ENCODE results near the gene MACROD1.
"Not testable (repeated sequence)": the region's sequence is repeated elsewhere in the genome, so short reads cannot be mapped to it uniquely, and the experiment has no call there.

MACROD1 gene

DNA sequence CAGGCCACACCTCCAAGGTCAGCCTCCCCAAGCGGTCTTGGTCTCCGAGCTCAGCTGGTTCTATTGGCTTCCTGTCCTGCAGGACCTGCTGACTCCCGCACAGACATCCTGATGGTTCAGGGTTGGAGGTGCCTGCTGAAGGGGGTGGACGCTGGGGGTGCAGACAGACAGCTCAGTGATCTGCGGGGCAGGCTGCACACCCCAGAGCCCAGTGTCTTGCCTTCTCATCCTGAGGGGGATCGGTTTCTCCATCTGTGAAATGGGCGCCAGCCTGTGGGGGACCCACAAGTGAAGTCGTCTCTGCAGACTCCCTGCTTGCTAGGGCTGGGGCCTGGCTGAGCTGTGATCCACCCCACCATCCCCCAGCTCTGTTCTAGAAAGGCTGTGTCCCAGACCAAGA is 116.4 kb downstream of the MACROD1 start:
- Histone ChIP-seq H3K4me2 (ENCODE audit: low read length) (no peak overlapping the region), H3K9me3 (replicated peaks; ENCODE audit: low read length) (no peaks in the 10 kb centered on the region), H3K4me3 (ENCODE audit: low read length) (no peak overlapping the region), H3K36me3 (ENCODE audit: insufficient read depth, low read length) (no peaks in the 10 kb centered on the region), H3K4me1 (ENCODE audit: control insufficient read depth, insufficient read depth, low read length) (no peaks in the 10 kb centered on the region), H3K9ac (ENCODE audit: low read depth, low read length) (no peak overlapping the region), H3K27me3 (ENCODE audit: control insufficient read depth, insufficient read depth, low read length) (no peaks in the 10 kb centered on the region)

DNA sequence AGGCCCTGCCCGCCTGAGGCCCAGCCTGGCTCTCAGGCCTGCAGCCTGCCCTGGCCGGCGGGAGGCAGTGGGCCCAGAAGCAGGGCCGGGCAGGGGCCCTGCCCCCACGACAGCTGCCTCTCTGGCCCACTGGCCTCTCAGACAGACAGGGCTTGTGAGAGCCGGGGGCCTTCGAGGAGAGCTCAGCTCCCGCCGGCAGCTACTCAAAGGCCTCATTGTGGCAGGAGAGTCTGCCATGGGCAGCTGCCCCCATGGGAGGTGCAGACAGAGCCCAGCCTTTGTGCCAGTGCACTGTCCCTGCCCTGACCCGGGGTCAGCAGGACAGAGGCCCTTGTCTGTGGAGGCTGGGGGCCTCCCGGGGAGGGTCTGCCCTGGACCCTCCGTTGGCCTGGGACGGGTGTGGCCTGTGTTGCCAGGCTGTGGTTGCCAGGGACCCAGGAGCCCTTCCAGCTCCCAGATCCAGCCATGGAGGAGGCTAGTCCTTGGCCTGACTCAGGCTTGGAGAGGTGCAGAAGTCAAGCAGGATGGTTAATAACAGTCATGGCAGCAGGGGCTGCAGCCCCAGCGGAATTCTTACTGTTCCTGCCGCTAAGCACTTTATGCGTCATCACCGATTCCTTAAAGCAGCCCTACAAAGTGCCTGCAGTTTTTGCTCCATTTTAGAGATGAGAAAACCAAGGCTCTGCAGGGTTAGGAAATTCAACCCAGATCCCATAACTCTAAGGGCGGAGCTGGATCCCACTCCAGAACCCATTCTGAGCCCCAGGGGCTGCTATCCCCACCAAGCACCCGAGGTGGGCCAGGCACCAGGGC is 117.7 kb downstream of the MACROD1 start:
- no peaks in the 10 kb centered on the region for H3K4me1 ChIP-seq (ENCODE audit: control insufficient read depth, insufficient read depth, low read length)
- no peak overlapping the region for H3K9ac ChIP-seq (ENCODE audit: low read depth, low read length)
- no peaks in the 10 kb centered on the region for H3K9me3 ChIP-seq (replicated peaks; ENCODE audit: low read length)
- no peak overlapping the region for H3K4me3 ChIP-seq (ENCODE audit: low read length)
- H3K27me3 ChIP-seq (ENCODE audit: control insufficient read depth, insufficient read depth, low read length): no peaks in the 10 kb centered on the region
- no peaks in the 10 kb centered on the region for H3K36me3 ChIP-seq (ENCODE audit: insufficient read depth, low read length)
- H3K4me2 ChIP-seq (ENCODE audit: low read length): no peak overlapping the region

DNA sequence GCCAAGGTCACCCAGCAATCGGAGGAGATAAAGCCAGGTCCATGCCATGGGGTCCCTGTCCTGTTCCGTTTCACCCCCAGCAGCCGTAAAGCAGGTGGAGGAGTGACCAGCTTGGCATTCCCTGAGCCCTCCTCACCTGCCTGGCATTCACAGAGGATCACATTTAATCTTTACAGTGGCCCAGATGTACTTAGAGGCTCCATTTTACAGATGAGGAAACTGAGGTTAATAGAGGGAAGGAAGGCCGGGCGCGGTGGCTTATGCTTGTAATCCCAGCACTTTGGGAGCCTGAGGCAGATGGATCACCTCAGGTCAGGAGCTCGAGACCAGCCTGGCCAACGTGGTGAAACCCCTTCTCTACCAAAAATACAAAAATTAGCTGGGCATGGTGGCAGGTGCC is 118.5 kb downstream of the MACROD1 start:
- not testable (repeated sequence) for H3K9ac ChIP-seq (ENCODE audit: low read depth, low read length); H3K4me3 ChIP-seq (ENCODE audit: low read length); H3K27me3 ChIP-seq (ENCODE audit: control insufficient read depth, insufficient read depth, low read length); H3K4me1 ChIP-seq (ENCODE audit: control insufficient read depth, insufficient read depth, low read length); H3K36me3 ChIP-seq (ENCODE audit: insufficient read depth, low read length); H3K4me2 ChIP-seq (ENCODE audit: low read length); H3K9me3 ChIP-seq (replicated peaks; ENCODE audit: low read length)

- H3K27me3 ChIP-seq (ENCODE audit: control insufficient read depth, insufficient read depth, low read length): no peaks in the 10 kb centered on the region
- H3K4me2 ChIP-seq (ENCODE audit: low read length): no peak overlapping the region
- no peak overlapping the region for H3K4me3 ChIP-seq (ENCODE audit: low read length)
- H3K4me1 ChIP-seq (ENCODE audit: control insufficient read depth, insufficient read depth, low read length): no peaks in the 10 kb centered on the region
- no peaks in the 10 kb centered on the region for H3K9me3 ChIP-seq (replicated peaks; ENCODE audit: low read length)
- H3K9ac ChIP-seq (ENCODE audit: low read depth, low read length): no peak overlapping the region
- no peaks in the 10 kb centered on the region for H3K36me3 ChIP-seq (ENCODE audit: insufficient read depth, low read length)
Measured at GRCh38 chr11:64045700-64046099, 120.2 kb downstream of the MACROD1 start.

- no peaks in the 10 kb centered on the region for H3K4me1 ChIP-seq (ENCODE audit: control insufficient read depth, insufficient read depth, low read length)
- H3K4me2 ChIP-seq (ENCODE audit: low read length): no peak overlapping the region
- no peaks in the 10 kb centered on the region for H3K36me3 ChIP-seq (ENCODE audit: insufficient read depth, low read length)
- no peaks in the 10 kb centered on the region for H3K9me3 ChIP-seq (replicated peaks; ENCODE audit: low read length)
- no peak overlapping the region for H3K4me3 ChIP-seq (ENCODE audit: low read length)
- no peak overlapping the region for H3K9ac ChIP-seq (ENCODE audit: low read depth, low read length)
- H3K27me3 ChIP-seq (ENCODE audit: control insufficient read depth, insufficient read depth, low read length): no peaks in the 10 kb centered on the region
Measured at GRCh38 chr11:64044730-64045393, 121.1 kb downstream of the MACROD1 start.

DNA sequence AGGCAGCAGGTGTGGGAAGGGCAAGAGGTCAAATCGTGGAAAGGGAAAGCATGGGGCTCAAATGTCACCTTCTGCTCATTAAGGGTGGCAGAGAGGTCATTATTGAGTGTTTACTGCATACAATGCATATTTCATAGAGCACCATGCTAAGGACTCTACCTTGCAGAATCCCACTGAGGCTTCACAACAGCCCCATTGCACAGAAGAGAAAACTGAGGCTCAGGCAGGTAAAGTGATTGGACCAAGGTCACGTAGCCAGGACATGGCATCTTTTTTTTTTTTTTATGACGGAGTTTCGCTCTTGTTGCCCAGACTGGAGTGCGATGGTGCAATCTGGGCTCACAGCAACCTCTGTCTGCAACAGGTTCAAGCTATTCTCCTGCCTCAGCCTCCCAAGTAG is 122.4 kb downstream of the MACROD1 start:
- Histone ChIP-seq H3K9ac (ENCODE audit: low read depth, low read length) (no peak overlapping the region), H3K4me1 (ENCODE audit: control insufficient read depth, insufficient read depth, low read length) (no peaks in the 10 kb centered on the region), H3K27me3 (ENCODE audit: control insufficient read depth, insufficient read depth, low read length) (no peaks in the 10 kb centered on the region), H3K4me2 (ENCODE audit: low read length) (no peak overlapping the region), H3K4me3 (ENCODE audit: low read length) (no peak overlapping the region), H3K36me3 (ENCODE audit: insufficient read depth, low read length) (no peaks in the 10 kb centered on the region), H3K9me3 (replicated peaks; ENCODE audit: low read length) (no peaks in the 10 kb centered on the region)

DNA sequence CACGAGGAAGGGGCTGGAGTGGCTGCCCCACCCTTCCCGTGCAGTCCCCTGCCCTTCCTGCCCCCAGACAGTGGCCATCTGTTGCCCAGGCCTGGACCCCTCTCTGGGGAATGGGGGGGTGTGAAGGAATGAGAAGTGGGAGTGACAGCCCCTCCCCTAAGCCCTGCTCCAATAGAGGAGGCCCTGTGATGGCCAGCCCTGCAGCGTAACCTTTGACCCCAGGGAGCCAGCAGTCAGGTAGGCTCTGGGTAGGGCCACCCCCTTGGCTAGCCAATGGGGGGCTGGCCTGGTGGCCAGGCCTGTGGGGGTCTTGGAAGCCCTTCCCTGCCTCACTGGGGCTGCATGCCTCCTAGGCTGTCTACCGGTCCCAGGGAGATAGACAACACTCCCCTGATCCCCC is 123.6 kb downstream of the MACROD1 start:
- Histone ChIP-seq H3K9me3 (replicated peaks; ENCODE audit: low read length) (no peaks in the 10 kb centered on the region), H3K4me2 (ENCODE audit: low read length) (no peak overlapping the region), H3K4me1 (ENCODE audit: control insufficient read depth, insufficient read depth, low read length) (no peaks in the 10 kb centered on the region), H3K27me3 (ENCODE audit: control insufficient read depth, insufficient read depth, low read length) (no peaks in the 10 kb centered on the region), H3K9ac (ENCODE audit: low read depth, low read length) (no peak overlapping the region), H3K4me3 (ENCODE audit: low read length) (no peak overlapping the region), H3K36me3 (ENCODE audit: insufficient read depth, low read length) (no peaks in the 10 kb centered on the region)

- no peak overlapping the region for H3K4me2 ChIP-seq (ENCODE audit: low read length)
- no peaks in the 10 kb centered on the region for H3K36me3 ChIP-seq (ENCODE audit: insufficient read depth, low read length)
- H3K27me3 ChIP-seq (ENCODE audit: control insufficient read depth, insufficient read depth, low read length): no peaks in the 10 kb centered on the region
- H3K4me3 ChIP-seq (ENCODE audit: low read length): no peak overlapping the region
- no peak overlapping the region for H3K9ac ChIP-seq (ENCODE audit: low read depth, low read length)
- H3K4me1 ChIP-seq (ENCODE audit: control insufficient read depth, insufficient read depth, low read length): no peaks in the 10 kb centered on the region
- H3K9me3 ChIP-seq (replicated peaks; ENCODE audit: low read length): no peaks in the 10 kb centered on the region
Measured at GRCh38 chr11:64041846-64042245, 124.1 kb downstream of the MACROD1 start.

GRCh38 chr11:64040684-64041322 is 125.1 kb downstream of the MACROD1 start:
- Histone ChIP-seq H3K36me3 (ENCODE audit: insufficient read depth, low read length) (no peaks in the 10 kb centered on the region), H3K4me1 (ENCODE audit: control insufficient read depth, insufficient read depth, low read length) (no peaks in the 10 kb centered on the region), H3K4me3 (ENCODE audit: low read length) (no peak overlapping the region), H3K9me3 (replicated peaks; ENCODE audit: low read length) (no peaks in the 10 kb centered on the region), H3K4me2 (ENCODE audit: low read length) (no peak overlapping the region), H3K9ac (ENCODE audit: low read depth, low read length) (no peak overlapping the region), H3K27me3 (ENCODE audit: control insufficient read depth, insufficient read depth, low read length) (no peaks in the 10 kb centered on the region)

- Histone ChIP-seq H3K4me3 (ENCODE audit: low read length) (no peak overlapping the region), H3K4me2 (ENCODE audit: low read length) (no peak overlapping the region), H3K9me3 (replicated peaks; ENCODE audit: low read length) (no peaks in the 10 kb centered on the region), H3K36me3 (ENCODE audit: insufficient read depth, low read length) (no peaks in the 10 kb centered on the region), H3K27me3 (ENCODE audit: control insufficient read depth, insufficient read depth, low read length) (peaks cover 11% of the 10 kb centered on the region), H3K9ac (ENCODE audit: low read depth, low read length) (no peak overlapping the region), H3K4me1 (ENCODE audit: control insufficient read depth, insufficient read depth, low read length) (no peaks in the 10 kb centered on the region)
Measured at GRCh38 chr11:64039012-64039665, 126.8 kb downstream of the MACROD1 start.

DNA sequence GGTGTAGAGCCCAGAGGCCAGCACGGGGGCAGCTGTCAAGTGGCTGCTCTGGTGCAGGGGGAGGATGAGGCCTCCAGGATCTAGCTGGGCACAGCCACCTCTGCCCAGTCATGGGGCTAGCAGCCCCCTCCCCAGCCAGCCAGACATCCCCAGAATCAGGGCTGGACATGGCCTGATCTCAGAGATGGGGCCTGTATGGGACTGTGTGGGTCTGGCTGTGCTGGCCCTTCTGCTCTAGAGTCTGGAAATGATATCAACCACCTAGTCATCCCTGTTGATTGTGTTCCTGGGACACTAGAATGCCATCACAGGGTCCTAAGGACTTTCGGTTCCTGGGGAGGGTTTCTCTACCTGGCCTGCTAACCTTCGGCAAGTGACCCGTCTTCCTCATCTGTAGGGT is 127.4 kb downstream of the MACROD1 start:
- H3K9ac ChIP-seq (ENCODE audit: low read depth, low read length): no peak overlapping the region
- H3K36me3 ChIP-seq (ENCODE audit: insufficient read depth, low read length): no peaks in the 10 kb centered on the region
- H3K4me2 ChIP-seq (ENCODE audit: low read length): no peak overlapping the region
- no peaks in the 10 kb centered on the region for H3K4me1 ChIP-seq (ENCODE audit: control insufficient read depth, insufficient read depth, low read length)
- no peaks in the 10 kb centered on the region for H3K9me3 ChIP-seq (replicated peaks; ENCODE audit: low read length)
- H3K27me3 ChIP-seq (ENCODE audit: control insufficient read depth, insufficient read depth, low read length): peaks cover 11% of the 10 kb centered on the region
- H3K4me3 ChIP-seq (ENCODE audit: low read length): no peak overlapping the region

Data from skeletal muscle satellite cell (primary cell).